Body of pancreas (tissue), 4 donors: ENCODE measurements around the gene RAB3IP.

Experiments
- CTCF ChIP-seq, 7 experiments: fragments of 450-650 bp in 4 of 7; fragments of 200-600 bp in 3 of 7; sonication (generic) in 3 of 7; IDR thresholded peaks; one replicate each; pipeline ENCODE4 v1.5.1; 2016 to 2019; ENCODE audit warnings: antibody characterized with exemption in 7 of 7
- POLR2A ChIP-seq, 3 donors: fragments of 450-650 bp; IDR thresholded peaks; one replicate each; pipeline ENCODE4 v1.6.1; 2016; ENCODE audit warnings: antibody characterized with exemption in 3 of 3, mild to moderate bottlenecking in 2 of 3

GRCh38 chr12:69835081-69835480 lies 96.4 kb downstream of the RAB3IP start:
- no peak for TF ChIP-seq CTCF (IDR thresholded peaks at IDR 0.05)
- no peak for TF ChIP-seq POLR2A (IDR thresholded peaks at IDR 0.05)
